Measurements from ENCODE around the gene FMN2.

Gene FMN2

DNA sequence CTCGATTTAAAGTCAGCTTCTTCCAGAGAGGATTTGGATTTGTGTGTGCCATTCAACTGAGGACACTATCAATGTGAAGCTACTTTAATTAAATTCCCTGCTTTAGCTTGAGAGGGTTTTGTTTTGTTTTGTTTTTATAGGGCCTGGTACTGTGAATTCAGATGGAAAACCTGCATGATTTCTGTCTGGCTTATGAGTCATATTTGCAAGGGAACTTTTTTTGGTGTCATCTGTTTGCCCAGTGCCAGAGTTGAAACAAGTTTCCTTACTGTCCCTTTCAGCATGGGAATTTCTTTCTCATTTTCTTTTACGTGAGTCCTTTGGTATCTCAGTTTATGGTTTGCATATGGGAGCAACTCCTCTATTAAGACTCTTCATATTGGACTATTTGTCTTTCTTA lies 325.6 kb downstream of the FMN2 start:
- FAIRE-seq (no peak), DNase-seq (ENCODE audit: low spot score) (no peak)

DNA sequence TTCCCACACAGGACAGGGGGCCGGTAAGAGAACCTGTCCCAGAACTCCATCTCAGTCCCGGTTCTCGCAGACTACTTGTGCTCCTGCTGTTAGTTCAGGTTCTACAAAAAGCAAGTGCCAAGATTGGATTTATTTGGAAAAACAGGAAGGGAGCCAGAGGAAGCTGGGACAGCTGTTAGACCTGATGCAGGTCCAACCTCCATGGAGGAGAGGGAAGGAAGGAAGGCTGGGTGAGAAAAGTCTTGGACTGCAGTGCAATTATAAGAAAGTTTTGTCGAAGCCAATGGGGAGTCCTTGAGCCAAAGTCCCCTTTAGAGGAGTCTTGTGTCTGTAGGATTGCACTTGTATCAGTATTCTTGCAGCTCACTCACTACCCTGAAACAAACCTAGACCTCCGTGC lies 329.1 kb downstream of the FMN2 start:
- FAIRE-seq (no peak), DNase-seq (ENCODE audit: low spot score) (no peak)

DNA sequence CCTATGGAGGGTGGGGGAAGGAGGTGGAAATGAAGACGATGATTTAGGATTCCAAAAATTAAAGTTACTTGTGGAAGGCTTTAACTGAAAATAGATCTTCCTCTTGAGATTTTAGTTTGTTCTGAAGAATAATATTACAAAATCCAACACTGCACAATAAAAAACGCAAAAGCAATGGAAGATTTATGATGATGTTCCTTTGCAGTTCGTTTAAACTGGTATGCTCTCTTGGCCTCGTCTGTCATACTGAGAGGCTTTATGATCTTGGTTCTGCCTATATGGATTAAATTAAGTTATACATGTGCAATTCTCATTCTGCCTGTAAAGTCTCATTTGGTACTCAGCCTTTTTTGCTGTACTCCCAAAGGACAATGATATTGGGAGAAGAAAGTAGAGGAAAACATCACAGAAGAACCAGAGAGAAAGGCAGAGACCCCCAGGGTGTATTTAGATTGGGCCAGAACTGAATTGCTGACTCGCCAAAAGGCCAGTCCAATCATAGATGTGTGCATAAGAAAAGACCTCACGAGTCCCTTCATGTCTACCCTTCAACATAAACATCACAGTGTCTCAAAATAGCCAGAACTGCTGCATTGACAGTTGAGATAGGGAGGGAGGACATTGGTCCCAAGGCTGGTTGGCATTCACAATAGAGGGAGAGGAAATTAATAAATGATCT lies 331.7 kb downstream of the FMN2 start:
- FAIRE-seq = no peak
- no peak for DNase-seq (ENCODE audit: low spot score)

DNA sequence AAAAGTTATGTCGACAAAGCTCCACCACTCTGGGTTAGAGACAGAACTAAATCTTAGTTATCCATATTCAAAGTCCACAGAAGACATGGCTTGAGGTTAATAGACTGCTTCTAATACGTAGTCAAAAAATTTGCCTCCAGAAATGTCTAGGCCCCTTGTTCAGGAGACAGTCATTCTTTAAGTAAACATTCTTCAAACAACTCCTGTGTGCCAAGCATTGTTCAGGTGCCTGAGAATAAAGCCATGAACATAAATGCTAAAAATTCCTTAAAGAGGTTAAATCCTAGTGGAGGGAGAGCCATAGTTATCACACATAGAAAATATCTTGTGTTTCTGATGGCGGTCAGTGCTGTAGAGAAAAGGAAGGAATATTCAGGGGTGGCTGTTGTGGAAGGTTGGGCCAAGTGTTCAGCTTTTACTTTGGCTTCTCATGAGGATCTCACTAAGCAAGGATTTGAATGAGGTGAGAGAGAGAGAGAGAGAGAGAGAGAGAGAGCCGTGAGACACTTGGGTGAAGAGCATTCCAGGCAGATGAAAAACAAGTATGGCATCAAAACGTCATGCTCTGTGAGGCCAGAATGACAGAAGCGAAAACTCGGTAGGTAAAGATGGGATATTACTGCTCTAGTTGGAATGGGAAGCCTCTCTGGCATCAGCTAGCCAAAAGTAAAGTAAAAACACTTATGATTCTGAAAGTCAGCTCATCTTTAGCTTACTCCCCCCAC lies 333.2 kb downstream of the FMN2 start:
- no peak for FAIRE-seq

DNA sequence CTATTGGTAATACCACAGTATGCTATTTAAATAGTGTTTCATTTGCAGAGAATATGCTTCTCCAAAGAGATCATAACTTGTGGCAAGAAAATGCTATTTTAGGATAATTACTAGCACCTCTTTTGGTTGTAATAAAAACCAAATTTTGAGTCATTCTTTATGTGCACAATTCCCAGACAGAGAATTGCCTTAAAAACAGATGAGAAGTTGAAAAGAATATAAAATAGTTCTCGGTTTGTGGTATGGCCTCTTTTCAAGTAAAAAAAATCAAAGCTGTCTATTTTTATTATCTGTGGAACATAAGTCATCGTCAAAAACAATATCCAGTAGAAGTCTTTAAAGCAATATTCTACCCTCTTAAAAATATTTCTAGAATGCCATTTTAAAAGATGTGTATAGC lies 334.4 kb downstream of the FMN2 start:
- no peak for FAIRE-seq

More for the DNA sequence above, 333.2 kb downstream of the FMN2 start:
- no peak for DNase-seq (ENCODE audit: low spot score)

DNA sequence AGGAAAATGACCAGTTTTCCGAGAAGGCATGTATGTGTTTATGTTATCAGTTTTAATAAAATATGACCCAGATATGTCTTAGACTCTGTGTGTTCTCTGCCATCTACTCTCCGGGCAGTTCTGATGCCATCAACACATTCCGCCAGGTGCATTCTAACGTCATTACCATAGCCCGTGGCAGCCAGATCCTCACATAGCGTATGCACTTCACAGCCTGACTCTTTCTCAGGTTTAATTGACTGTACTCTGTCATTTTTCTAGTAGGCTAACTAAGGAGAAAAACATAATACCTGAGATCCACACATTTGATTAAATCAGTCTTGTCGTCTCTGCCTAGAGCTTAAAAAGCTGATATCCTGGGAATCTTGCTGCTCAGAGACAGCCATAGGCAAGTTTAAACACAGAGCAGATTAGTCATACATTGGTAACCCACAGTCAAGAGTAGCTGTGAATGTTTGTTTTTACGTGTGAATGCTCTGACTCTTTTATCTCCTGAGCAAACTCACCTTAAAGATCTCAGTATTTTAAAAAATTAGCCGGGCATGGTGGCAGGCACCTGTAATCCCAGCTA lies 344.4 kb downstream of the FMN2 start:
- FAIRE-seq (no peak), DNase-seq (ENCODE audit: low spot score) (no peak)

More for the DNA sequence above, 334.4 kb downstream of the FMN2 start:
- no peak for DNase-seq (ENCODE audit: low spot score)

DNA sequence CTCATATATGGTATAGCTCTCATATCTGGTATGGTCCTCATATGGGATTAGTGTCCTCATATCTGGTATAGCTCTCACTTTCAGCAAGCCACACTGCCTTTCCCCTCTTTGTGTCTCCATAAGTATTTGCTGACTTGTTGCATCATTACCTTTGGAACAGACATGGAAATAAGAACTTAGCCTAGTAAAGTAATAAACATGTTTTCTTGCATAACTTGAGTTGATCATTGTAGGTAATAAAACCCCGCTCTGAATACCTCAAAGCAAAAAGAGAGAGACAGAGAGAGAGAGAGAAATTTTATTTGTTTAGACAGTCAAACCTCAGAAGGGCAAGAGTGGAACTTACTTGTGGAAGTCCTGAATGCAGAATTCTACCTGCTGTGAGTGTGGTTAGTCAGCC lies 350.0 kb downstream of the FMN2 start:
- FAIRE-seq (no peak), DNase-seq (ENCODE audit: low spot score) (no peak)

DNA sequence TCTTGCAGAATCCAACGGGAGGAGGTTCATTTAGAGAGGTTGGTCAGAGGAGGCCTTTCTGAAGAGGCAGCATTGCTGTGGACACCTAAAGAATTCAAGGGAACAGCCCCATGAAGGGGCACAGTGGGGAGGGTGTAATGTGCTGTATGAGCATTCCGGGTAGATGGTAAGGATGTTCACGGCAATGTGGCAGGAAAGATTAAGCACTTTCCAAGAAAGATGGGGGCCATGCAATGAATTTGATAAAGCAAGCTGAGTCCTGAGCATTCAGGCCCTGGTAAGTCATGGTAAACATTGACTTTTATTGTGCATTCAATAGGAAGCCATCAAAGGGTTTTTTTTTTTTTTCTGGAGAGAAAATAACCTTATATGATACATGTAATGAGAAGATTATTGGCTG lies 353.7 kb downstream of the FMN2 start:
- no peak for DNase-seq (ENCODE audit: low spot score)
- FAIRE-seq = no peak

DNA sequence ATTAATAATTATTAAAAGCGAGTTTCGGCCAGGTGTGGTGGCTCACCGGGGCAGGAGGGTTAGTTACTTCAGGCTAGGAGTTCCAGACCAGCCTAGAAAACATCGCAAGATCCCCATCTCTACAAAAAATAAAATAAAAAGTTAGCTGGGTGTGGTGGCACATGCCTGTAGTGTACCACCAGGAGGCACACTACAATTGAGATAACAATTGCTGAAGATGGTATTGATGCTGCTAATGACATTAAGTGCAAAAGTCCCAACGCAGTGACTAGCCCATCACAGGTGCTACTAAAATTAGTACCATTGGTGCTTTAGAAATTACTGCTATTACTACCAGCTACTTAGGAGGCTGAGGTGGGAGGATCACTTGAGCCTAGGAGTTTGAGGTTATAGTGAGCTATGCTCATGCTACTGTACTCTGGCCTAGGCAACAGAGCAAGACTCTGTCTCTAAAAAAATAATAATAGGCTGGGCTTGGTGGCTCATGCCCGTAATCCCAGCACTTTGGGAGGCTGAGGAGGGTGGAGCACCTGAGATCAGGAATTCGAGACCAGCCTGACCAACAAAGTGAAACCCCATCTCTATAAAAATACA lies 363.6 kb downstream of the FMN2 start:
- no peak for FAIRE-seq
- DNase-seq (ENCODE audit: low spot score) = no peak

DNA sequence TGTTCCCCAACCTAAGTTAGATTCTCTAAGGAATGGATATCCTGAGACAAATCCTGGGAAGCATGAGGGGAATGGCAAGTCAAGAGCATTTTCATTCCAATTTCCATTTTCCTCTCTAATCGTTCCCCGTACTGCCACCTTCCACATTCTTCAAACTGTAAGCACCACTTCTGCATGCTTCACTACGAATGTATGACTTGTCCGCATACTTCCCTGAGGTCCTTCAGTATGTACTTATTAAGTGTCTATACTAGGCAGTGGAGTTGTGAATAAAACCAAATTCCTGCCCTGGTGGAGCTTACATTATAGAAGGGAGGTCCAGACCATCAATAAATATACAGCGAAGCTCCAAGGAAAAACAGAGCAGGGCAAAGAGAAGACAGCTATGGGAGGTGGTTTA lies 365.5 kb downstream of the FMN2 start:
- no peak for DNase-seq (ENCODE audit: low spot score)

DNA sequence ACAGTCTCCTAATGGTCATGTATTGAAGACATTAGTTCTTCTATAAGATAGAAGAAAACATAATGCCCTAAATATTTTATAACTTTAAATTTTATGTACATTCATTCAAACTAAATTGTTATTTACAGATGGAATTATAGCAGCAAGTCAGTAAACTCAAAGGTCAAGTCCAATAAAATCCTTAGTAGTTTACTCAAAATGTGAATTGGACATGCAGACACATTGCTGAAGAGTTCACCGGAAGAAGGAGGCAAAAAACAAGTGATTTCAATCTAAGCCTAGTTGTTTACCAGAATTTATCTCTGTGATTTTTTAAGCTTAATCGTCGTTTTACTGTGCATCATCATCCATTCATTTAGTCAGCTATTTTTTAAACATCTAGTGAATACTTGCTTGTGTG lies 370.6 kb downstream of the FMN2 start:
- no peak for FAIRE-seq

More for the DNA sequence above, 365.5 kb downstream of the FMN2 start:
- no peak for FAIRE-seq

DNA sequence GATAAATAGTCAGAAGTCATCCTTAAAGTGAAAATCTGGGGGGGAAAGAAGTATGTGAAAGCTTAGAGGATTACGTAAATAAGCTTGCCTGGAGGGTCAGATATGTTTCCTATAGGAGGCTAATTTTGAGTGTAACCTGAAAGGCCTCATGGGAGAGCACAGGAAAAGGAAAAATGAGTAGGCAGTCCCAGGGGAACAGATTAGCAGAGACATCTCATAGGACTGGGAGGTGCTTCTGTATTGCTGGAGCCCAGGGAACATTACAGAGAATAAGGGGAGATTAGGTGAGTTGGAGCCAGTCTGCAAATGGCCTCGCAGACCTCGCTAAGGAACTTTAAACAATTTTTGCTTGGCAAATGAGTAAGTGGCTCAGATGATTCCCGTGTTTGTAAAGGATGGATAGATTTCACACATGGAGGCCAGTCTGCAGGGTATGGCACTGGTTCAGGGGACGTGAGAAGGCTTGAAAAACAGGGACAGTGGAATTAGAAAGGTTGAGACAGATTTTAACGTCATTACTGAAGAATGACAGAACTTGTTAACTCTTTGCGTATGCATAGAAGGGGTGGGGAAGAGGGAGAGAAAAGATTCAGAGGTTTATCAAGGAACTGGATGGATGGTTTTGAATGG lies 371.2 kb downstream of the FMN2 start:
- FAIRE-seq (no peak), DNase-seq (ENCODE audit: low spot score) (no peak)

More for the DNA sequence above, 370.6 kb downstream of the FMN2 start:
- no peak for DNase-seq (ENCODE audit: low spot score)

DNA sequence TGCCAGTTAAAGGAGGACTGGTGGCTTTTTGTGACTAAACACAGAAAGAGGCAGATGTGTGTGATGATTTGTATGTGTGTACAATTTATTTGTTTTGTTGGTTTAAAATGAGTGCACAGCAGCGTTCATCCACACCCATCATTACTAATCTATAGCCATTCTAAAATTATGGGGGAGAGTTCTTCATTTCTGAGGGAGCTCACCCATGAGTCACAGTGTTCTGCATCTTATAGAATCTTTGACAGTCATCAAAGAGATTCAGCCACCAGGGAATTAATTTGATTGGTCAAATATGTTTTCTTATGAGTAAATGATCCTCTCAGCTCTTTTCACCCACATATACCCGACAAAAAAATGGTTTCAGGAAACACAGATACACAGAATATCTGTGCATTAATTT lies 372.4 kb downstream of the FMN2 start:
- no peak for DNase-seq (ENCODE audit: low spot score)
- FAIRE-seq = no peak

DNA sequence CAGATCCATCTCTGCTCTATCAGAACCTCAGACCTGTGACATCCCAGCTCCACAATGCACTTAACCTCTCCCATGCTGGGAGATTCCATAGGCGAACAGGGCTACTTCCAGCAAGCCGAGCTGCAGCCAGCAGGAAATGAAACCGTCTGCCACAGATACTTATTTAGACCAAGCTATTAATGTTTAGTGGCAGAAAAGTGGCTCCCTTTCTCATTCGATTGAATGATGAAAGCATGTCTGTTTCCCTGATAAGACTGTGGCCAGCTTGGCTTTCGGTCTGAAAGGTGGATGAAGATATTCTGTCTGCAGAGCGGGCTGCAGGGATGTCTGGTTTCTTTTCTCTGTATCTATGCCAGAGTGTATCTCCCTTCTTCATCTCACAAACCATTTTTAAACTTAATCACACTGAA lies 373.9 kb downstream of the FMN2 start:
- FAIRE-seq (no peak), DNase-seq (ENCODE audit: low spot score) (peak; percentile 13)

DNA sequence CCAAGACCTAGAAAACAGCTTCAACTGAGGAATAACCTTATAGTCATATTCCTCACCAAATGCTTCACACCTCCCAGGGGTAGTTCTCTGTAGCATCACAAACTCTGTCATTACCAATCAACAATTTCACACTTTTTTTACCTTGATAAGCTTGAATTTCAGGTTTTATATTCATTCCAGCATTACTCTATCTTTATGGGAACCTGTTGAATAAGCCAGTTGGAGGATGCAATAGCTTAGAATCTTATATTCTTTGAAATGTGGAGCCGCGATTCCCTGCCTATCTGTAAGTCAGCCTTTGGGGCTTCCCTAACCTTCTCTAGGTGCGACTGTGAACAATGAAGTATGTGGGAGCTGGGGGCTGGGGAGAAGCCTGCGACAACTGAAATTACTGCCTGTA lies 374.8 kb downstream of the FMN2 start:
- DNase-seq (ENCODE audit: low spot score) (no peak), FAIRE-seq (no peak)

DNA sequence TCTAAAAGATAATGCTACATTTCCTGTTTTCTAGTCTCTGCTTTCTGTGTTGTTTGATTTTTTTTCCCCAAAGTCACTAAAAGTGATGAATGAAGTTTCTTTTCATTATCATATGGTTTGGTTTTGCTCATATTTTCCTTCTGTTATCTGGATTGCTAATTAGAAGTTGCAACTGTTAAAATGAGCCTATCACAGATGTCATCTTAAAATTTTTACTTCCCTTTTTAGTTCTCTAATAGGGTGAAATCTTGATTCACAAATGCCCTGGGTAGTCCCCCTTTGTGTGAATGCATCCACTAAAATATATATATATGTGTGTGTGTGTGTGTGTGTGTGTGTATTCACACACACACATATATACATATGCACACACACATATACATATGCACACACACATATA lies 376.2 kb downstream of the FMN2 start:
- FAIRE-seq = peak; percentile 9

DNA sequence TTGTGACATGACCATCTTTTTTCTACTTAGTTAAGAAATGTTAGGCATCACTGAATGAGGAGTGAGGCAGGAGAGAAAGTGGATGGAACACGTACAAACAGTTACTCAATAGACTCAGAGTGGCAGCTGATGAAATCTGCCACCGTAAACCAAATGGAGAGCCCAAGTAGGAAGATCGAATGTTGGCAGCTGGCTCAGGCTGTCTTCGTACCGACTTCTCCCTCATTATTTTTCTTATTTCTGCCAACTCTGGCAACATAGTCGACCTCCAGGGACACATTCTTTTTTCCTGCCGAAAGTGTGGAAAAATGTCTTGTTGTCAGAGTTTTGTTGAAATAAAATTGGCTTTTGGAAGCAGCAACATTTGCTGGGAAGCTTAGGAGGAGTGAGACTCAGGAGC lies 377.0 kb downstream of the FMN2 start:
- DNase-seq (ENCODE audit: low spot score) = no peak

More for the DNA sequence above, 376.2 kb downstream of the FMN2 start:
- no peak for DNase-seq (ENCODE audit: low spot score)

DNA sequence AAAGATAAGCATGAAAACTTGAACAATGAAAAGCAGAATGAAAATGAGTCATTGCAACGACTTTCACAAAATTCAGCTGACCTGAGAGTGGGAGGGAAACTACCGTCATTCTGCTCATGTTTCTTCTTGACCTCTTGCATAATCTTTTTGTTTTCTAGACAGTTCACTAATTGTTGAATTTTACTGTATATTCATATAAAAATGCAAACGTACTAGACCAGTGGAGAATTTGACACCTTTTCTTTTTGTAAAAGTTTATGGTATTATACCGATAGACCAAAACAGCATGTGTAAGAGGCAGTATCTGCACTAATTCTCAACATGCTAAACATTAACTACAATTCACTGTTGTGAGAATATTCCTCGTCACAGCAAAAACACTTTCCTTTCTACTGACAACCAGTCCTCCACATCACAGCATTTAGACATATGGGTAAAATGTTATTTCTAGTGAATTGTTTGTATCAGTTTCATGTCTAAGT lies 382.5 kb downstream of the FMN2 start:
- DNase-seq (ENCODE audit: low spot score) (peak; percentile 18), FAIRE-seq (no peak)

More for the DNA sequence above, 377.0 kb downstream of the FMN2 start:
- no peak for FAIRE-seq

DNA sequence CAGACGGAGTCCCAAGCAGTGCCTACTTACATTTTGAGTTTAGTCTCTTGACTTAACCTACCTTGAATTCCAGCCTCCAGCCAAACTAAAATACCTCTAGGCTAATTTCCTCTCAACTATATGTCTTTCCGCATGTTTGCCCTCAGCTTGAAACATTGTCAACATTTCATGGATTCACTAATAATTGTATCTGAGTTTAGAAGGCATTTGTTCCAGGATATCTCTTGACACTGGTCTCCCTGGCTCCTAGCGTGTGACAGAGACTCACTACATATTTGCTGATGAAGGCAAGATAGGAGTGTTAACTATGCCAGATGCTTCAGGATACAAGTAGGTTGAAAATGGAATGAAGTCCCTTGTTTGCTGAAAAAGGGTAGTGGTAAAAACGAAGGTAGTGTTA lies 384.1 kb downstream of the FMN2 start:
- FAIRE-seq = no peak
- DNase-seq (ENCODE audit: low spot score) = no peak

DNA sequence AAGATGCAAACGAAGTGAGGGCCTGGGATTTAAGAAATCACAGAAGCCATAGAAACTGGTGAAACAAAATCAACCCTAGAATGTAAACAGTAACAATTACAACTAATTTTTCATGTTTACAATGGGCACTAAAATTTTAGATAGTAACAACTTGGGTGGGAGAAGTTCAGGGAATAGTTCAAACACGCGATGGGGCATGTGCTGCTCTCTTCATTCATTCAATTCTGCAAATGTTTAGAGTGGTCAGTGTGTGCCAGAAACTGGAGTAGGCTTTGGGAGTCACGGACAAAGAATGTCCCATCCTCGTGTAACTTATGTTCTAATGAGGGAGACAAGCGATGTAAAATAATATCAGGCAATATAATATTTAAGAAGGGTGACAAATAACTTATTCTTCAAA lies 386.9 kb downstream of the FMN2 start:
- FAIRE-seq (no peak), DNase-seq (ENCODE audit: low spot score) (no peak)

DNA sequence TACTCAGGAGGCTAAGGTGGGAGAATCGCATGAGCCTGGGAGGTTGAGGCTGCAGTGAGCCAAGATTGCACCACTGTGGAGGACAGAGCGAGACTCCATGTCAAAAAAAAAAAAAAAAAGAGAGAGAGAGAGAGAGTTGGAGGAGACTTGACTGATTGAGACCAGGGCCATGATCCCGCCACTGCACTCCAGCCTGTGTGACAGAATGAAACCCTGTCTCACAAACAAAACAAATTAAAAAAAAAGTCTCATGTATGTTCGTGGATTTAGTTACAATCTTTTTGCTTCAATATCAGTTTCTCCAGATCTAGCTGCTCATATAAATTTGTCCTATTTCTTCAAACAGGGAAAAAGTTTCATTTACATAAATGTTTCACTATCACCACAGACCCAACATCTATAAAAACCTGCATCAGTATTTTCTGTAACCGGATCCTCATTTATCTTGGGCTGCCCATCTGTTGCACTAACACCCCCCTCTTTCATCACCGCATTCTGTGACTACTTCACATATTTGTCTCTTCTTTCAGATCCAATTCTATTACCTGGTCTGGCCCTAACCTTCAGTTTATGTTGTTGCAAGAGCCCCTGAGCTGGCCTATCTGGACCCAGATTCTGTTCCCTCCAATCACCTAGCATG lies 393.2 kb downstream of the FMN2 start:
- FAIRE-seq = no peak
- DNase-seq (ENCODE audit: low spot score) = no peak

Measured in urothelium cell line (cell line).